ENCODE results near the gene REPIN1. TPM values are rescaled to one million over a fixed set of nuclear protein-coding genes. Genes with fewer than 3 reads are reported as not detected.

The REPIN1 gene
- total and polyA plus RNA-seq, 9 of the 15 experiments (the other 6 are each of a cell fraction or from before 2014, with no cell fraction given), result 8.1 to 283 (median 94.3) TPM

DNA sequence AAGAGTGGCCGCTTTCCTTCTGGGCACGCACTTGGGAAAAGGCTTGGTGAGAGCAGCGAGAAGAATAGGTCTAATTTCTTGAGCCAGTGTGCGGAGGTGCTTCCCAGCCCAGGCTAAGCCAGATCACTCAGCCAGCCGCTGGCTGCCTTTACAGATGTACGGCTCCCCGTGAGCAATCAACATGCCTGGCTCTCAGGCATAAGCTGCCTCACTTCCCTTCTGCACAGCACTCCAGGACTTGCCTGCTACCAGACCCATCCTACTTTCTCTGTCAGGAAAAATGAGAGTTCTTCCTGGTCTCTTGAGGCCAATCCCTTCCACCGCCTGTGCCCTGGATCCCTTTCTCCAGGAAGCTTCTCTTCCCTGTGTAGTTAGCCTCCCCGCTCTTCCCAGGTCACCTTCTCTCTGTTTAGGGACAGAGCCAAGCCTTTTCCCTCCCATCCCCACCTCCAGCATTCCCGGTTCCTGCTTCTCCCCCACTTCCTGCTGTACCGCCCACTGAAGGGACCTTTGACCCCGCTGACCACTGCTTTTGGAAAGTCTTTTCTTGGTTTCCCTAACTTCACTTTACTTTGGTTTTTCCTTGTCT lies 44.2 kb upstream of the REPIN1 start (continued):
- TF ChIP-seq ZNF696 (CRISPR knock-in tag; conservative IDR thresholded peaks at IDR 0.05), result no peak
- TF ChIP-seq NR2C1 (IDR thresholded peaks at IDR 0.05), result peak; percentile 85
- TF ChIP-seq NR2C1 (tag; IDR thresholded peaks at IDR 0.05), result peak; percentile 84
- TF ChIP-seq C11orf30 (IDR thresholded peaks at IDR 0.05; ENCODE audit: low read depth), result no peak
- 0 out of 2 replicates have a peak, but pooled peaks have one; percentile 21 for TF ChIP-seq GTF2F1 (IDR thresholded peaks at IDR 0.05; ENCODE audit: low read depth, low read length)
- no peak for TF ChIP-seq ZNF174 (CRISPR knock-in tag; IDR thresholded peaks at IDR 0.05)
- TF ChIP-seq ZKSCAN3 (CRISPR knock-in tag; IDR thresholded peaks at IDR 0.05), result no peak
- no peak for TF ChIP-seq SUPT5H (IDR thresholded peaks at IDR 0.05)
- TF ChIP-seq HNRNPUL1 (IDR thresholded peaks at IDR 0.05; ENCODE audit: low read length), result no peak
- no peak for TF ChIP-seq MLX (CRISPR knock-in tag; conservative IDR thresholded peaks at IDR 0.05)
- TF ChIP-seq SMARCA5 (IDR thresholded peaks at IDR 0.05), result peak; percentile 23; the same call in 1 of the 2 replicates
- TF ChIP-seq, protein P1, sequence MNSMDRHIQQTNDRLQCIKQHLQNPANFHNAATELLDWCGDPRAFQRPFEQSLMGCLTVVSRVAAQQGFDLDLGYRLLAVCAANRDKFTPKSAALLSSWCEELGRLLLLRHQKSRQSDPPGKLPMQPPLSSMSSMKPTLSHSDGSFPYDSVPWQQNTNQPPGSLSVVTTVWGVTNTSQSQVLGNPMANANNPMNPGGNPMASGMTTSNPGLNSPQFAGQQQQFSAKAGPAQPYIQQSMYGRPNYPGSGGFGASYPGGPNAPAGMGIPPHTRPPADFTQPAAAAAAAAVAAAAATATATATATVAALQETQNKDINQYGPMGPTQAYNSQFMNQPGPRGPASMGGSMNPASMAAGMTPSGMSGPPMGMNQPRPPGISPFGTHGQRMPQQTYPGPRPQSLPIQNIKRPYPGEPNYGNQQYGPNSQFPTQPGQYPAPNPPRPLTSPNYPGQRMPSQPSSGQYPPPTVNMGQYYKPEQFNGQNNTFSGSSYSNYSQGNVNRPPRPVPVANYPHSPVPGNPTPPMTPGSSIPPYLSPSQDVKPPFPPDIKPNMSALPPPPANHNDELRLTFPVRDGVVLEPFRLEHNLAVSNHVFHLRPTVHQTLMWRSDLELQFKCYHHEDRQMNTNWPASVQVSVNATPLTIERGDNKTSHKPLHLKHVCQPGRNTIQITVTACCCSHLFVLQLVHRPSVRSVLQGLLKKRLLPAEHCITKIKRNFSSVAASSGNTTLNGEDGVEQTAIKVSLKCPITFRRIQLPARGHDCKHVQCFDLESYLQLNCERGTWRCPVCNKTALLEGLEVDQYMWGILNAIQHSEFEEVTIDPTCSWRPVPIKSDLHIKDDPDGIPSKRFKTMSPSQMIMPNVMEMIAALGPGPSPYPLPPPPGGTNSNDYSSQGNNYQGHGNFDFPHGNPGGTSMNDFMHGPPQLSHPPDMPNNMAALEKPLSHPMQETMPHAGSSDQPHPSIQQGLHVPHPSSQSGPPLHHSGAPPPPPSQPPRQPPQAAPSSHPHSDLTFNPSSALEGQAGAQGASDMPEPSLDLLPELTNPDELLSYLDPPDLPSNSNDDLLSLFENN (IDR thresholded peaks at IDR 0.05; ENCODE audit: low read depth in 2 of 2, low read length in 2 of 2), result 0 out of 4 replicates have a peak, but pooled peaks of 1 of the 2 experiments have one; percentile 23
- TF ChIP-seq, protein P2, sequence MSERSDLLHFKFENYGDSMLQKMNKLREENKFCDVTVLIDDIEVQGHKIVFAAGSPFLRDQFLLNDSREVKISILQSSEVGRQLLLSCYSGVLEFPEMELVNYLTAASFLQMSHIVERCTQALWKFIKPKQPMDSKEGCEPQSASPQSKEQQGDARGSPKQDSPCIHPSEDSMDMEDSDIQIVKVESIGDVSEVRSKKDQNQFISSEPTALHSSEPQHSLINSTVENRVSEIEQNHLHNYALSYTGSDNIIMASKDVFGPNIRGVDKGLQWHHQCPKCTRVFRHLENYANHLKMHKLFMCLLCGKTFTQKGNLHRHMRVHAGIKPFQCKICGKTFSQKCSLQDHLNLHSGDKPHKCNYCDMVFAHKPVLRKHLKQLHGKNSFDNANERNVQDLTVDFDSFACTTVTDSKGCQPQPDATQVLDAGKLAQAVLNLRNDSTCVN (CRISPR knock-in tag; IDR thresholded peaks at IDR 0.05), result peak; percentile 78; the same call in 1 of the 2 replicates
- no peak for TF ChIP-seq ATF7 (IDR thresholded peaks at IDR 0.05)
- TF ChIP-seq, protein P3, sequence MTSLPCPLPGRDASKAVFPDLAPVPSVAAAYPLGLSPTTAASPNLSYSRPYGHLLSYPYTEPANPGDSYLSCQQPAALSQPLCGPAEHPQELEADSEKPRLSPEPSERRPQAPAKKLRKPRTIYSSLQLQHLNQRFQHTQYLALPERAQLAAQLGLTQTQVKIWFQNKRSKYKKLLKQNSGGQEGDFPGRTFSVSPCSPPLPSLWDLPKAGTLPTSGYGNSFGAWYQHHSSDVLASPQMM (CRISPR knock-in tag; IDR thresholded peaks at IDR 0.05), result no peak
- no peak for TF ChIP-seq ZNF586 (CRISPR knock-in tag; conservative IDR thresholded peaks at IDR 0.05)
- no peak for TF ChIP-seq TCF3 (CRISPR knock-in tag; IDR thresholded peaks at IDR 0.05)
- TF ChIP-seq MTA2 (IDR thresholded peaks at IDR 0.05; ENCODE audit: low read depth), result 0 out of 2 replicates have a peak, but pooled peaks have one; percentile 34
- no peak for TF ChIP-seq ZNF41 (CRISPR knock-in tag; conservative IDR thresholded peaks at IDR 0.05)
- 0 out of 2 replicates have a peak, but pooled peaks have one; percentile 17 for TF ChIP-seq SPI1 (IDR thresholded peaks at IDR 0.05; ENCODE audit: borderline replicate concordance, low read depth, low read length)
- no peak for TF ChIP-seq SETDB1 (IDR thresholded peaks at IDR 0.05; ENCODE audit: low read length)
- peak; percentile 45; the same call in 1 of the 2 replicates for TF ChIP-seq ZNF589 (CRISPR knock-in tag; IDR thresholded peaks at IDR 0.05; ENCODE audit: low read depth)
- peak; percentile 14; the same call in 1 of the 2 replicates for TF ChIP-seq HDAC6 (IDR thresholded peaks at IDR 0.05; ENCODE audit: low read depth, low read length)
- peak; percentile 23 for TF ChIP-seq TAF1 (IDR thresholded peaks at IDR 0.05; ENCODE audit: control insufficient read depth, extremely low read depth, insufficient read depth, low read length, severe bottlenecking)
- TF ChIP-seq FOXA1 (IDR thresholded peaks at IDR 0.05; ENCODE audit: borderline replicate concordance), result no peak
- no peak for TF ChIP-seq ZNF354B (CRISPR knock-in tag; IDR thresholded peaks at IDR 0.05)

All from K562 (cell line).